ENCODE results near the gene OAS2. TPM values are rescaled to one million over a fixed set of nuclear protein-coding genes. Genes with fewer than 3 reads are reported as not detected.

The OAS2 gene
- total RNA-seq, 1 donor from 2014 or later: not detected

DNA sequence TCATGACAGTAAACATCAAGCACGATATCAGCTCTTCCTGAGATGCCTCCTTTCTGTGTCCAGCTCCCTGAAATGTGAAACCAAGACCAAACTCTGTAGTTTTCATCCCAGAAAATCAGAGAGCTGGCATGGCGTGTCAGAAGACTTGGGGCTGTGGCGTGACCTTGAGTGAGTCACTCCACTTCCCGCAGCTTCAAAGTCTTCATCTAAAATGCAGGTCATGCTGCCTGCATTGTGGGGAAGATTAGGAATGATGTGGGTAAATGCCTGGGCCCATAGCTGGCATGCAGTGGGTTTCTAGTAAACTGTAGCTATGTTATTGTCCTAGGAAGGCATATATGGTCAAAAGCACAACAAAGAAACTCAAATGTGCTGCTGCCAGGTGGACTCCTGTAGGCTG lies 28.8 kb downstream of the OAS2 start:
- H3K36me3 Mint-ChIP-seq (ENCODE audit: low read depth): no peaks in the 10 kb centered on the region
- peaks cover 8% of the 10 kb centered on the region for H3K4me1 Mint-ChIP-seq
- TF ChIP-seq, protein P1, sequence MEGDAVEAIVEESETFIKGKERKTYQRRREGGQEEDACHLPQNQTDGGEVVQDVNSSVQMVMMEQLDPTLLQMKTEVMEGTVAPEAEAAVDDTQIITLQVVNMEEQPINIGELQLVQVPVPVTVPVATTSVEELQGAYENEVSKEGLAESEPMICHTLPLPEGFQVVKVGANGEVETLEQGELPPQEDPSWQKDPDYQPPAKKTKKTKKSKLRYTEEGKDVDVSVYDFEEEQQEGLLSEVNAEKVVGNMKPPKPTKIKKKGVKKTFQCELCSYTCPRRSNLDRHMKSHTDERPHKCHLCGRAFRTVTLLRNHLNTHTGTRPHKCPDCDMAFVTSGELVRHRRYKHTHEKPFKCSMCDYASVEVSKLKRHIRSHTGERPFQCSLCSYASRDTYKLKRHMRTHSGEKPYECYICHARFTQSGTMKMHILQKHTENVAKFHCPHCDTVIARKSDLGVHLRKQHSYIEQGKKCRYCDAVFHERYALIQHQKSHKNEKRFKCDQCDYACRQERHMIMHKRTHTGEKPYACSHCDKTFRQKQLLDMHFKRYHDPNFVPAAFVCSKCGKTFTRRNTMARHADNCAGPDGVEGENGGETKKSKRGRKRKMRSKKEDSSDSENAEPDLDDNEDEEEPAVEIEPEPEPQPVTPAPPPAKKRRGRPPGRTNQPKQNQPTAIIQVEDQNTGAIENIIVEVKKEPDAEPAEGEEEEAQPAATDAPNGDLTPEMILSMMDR (conservative IDR thresholded peaks at IDR 0.05): no peak
- DNase-seq (ENCODE audit: low read depth, low spot score): no peak
- peaks cover 44% of the 10 kb centered on the region for H3K27me3 Mint-ChIP-seq (ENCODE audit: low read depth)
- H3K4me3 Mint-ChIP-seq: no peak overlapping the region
- H3K9me3 Mint-ChIP-seq: no peaks in the 10 kb centered on the region
- H3K27ac Mint-ChIP-seq (ENCODE audit: unreplicated experiment): no peak overlapping the region

DNA sequence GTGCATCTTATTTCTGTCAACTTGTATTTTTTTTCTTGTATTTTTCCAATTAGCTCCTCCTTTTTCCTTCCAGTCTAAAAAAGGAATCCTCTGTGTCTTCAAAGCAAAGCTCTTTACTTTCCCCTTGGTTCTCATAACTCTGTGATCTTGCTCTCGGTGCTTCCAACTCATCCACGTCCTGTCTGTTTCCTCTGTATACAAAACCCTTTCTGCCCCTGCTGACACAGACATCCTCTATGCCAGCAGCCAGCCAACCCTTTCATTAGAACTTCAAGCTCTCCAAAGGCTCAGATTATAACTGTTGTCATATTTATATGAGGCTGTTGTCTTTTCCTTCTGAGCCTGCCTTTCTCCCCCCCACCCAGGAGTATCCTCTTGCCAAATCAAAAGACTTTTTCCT lies 32.4 kb downstream of the OAS2 start:
- H3K4me1 Mint-ChIP-seq: peaks cover 8% of the 10 kb centered on the region
- no peaks in the 10 kb centered on the region for H3K36me3 Mint-ChIP-seq (ENCODE audit: low read depth)
- DNase-seq (ENCODE audit: low read depth, low spot score): no peak
- TF ChIP-seq, protein P1 (conservative IDR thresholded peaks at IDR 0.05): no peak
- H3K27me3 Mint-ChIP-seq (ENCODE audit: low read depth): peaks cover 34% of the 10 kb centered on the region
- H3K9me3 Mint-ChIP-seq: no peaks in the 10 kb centered on the region
- H3K4me3 Mint-ChIP-seq: no peak overlapping the region
- H3K27ac Mint-ChIP-seq (ENCODE audit: unreplicated experiment): no peak overlapping the region

DNA sequence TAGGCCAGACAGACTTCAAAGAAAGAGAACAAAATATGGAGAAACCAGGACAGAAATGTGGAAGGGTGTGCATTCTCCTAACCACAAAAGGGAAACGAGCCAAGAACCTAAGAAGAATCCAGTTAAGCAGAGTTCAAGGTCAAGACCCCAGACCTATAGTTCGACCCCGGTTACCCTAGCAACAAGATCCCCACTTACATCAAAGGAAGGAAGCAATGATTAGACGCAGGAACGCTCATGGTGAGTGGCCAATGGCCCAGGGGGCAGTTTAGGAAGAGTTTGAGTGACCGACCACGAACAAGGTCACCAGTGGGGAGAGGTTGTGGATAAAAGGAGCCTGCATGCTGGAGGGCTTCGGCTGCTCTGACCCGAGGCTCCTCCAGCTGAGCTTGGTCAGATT lies 36.2 kb downstream of the OAS2 start:
- H3K27ac Mint-ChIP-seq (ENCODE audit: unreplicated experiment): no peak overlapping the region
- no peaks in the 10 kb centered on the region for H3K36me3 Mint-ChIP-seq (ENCODE audit: low read depth)
- peaks cover 17% of the 10 kb centered on the region for H3K27me3 Mint-ChIP-seq (ENCODE audit: low read depth)
- no peaks in the 10 kb centered on the region for H3K9me3 Mint-ChIP-seq
- TF ChIP-seq, protein P1 (conservative IDR thresholded peaks at IDR 0.05): no peak
- H3K4me1 Mint-ChIP-seq: peaks cover 8% of the 10 kb centered on the region
- no peak overlapping the region for H3K4me3 Mint-ChIP-seq
- DNase-seq (ENCODE audit: low read depth, low spot score): no peak

DNA sequence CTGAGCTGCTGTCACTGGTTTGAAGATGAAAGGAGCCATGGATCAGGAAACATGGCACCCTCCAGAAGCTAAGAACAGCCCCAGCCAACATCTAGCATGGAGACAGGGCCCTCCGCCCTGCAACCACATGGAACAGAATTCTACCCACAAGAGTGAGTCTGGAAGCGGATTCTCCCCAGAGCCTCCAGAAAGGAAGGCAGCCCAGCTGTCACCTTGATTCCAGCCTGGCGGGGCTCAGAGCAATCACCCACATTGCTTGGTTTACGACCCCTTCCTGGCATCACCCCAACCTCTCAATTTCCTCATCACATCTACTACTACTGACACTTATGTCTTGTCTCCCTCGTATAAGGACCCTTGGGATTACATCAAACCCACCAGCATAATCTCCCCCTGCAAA lies 38.5 kb downstream of the OAS2 start:
- Mint-ChIP-seq H3K27me3 (ENCODE audit: low read depth) (peaks cover 24% of the 10 kb centered on the region), H3K4me3 (no peak overlapping the region), H3K36me3 (ENCODE audit: low read depth) (no peaks in the 10 kb centered on the region), H3K27ac (ENCODE audit: unreplicated experiment) (no peak overlapping the region), H3K4me1 (peaks cover 8% of the 10 kb centered on the region), H3K9me3 (no peaks in the 10 kb centered on the region)
- TF ChIP-seq, protein P1 (conservative IDR thresholded peaks at IDR 0.05): no peak
- no peak for DNase-seq (ENCODE audit: low read depth, low spot score)

DNA sequence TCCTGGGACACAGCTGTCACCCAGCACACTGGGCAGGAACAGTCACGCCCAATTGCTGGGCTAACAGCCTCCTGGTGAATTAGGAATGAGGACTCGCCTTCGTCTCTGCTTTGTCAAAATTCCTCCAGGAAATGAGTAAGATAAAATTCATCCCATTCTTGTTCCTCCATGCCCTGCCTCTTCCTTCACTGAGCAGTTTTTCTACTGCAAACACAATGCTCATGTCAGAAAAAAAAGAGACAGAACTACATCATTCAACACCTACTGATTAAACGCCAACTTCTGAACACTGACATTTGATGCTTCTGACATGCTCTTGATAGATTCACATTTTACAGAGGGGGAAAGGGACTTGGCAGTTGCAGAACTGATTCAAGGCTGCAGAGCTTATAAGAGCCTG lies 40.7 kb downstream of the OAS2 start:
- Mint-ChIP-seq H3K9me3 (no peaks in the 10 kb centered on the region), H3K4me1 (peaks cover 8% of the 10 kb centered on the region), H3K27ac (ENCODE audit: unreplicated experiment) (no peak overlapping the region), H3K36me3 (ENCODE audit: low read depth) (no peaks in the 10 kb centered on the region), H3K4me3 (no peak overlapping the region), H3K27me3 (ENCODE audit: low read depth) (peaks cover 43% of the 10 kb centered on the region)
- TF ChIP-seq, protein P1 (conservative IDR thresholded peaks at IDR 0.05): no peak
- no peak for DNase-seq (ENCODE audit: low read depth, low spot score)

DNA sequence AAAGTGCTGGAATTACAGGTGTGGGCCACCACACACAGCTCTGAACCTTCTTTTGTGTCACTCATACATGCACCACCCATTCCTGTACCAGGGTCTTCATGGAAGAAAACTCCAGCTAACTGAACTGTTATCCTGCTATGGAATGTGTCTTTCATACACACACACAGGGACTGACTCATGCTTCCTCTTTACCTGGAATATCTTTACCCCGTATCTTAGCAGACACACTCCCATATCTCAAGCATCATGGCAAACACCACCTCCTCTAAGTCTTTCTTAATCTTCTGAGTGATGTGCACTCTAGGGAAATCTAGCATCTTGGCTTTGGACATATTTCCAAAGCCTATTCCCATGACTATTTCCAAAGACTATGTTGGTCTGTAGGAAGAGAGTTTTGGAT lies 43.2 kb downstream of the OAS2 start:
- no peaks in the 10 kb centered on the region for H3K9me3 Mint-ChIP-seq
- peaks cover 48% of the 10 kb centered on the region for H3K27me3 Mint-ChIP-seq (ENCODE audit: low read depth)
- H3K27ac Mint-ChIP-seq (ENCODE audit: unreplicated experiment): no peak overlapping the region
- H3K36me3 Mint-ChIP-seq (ENCODE audit: low read depth): no peaks in the 10 kb centered on the region
- DNase-seq (ENCODE audit: low read depth, low spot score): no peak
- no peak overlapping the region for H3K4me3 Mint-ChIP-seq
- TF ChIP-seq, protein P1 (conservative IDR thresholded peaks at IDR 0.05): no peak
- no peaks in the 10 kb centered on the region for H3K4me1 Mint-ChIP-seq

All from neural crest cell (in vitro differentiated cells).